ENCODE measurements around the gene TMEM237.

- TF ChIP-seq POLR2A (IDR thresholded peaks at IDR 0.05) (no peak), CTCF (IDR thresholded peaks at IDR 0.05) (no peak), EP300 (IDR thresholded peaks at IDR 0.05) (no peak)
Observed at GRCh38 chr2:201633661-201634249, 9.5 kb downstream of the TMEM237 start.

Measured in sigmoid colon (tissue), 4 donors.